22Rv1 (cell line): ENCODE measurements around the gene CADM1.

Experiments
- ZFX ChIP-seq: fragments of 450-650 bp; IDR thresholded peaks from 2 replicates; pipeline ENCODE4 v1.6.1; 2017; ENCODE audit warnings: antibody characterized with exemption, borderline replicate concordance
- TF ChIP-seq, protein P1 (sequence below): fragments of 450-650 bp; IDR thresholded peaks from 2 replicates; pipeline ENCODE4 v1.5.1; 2017; ENCODE audit warnings: mild to moderate bottlenecking

GRCh38 chr11:115303929-115304531 is 200.2 kb downstream of the CADM1 start:
- TF ChIP-seq, protein P1, sequence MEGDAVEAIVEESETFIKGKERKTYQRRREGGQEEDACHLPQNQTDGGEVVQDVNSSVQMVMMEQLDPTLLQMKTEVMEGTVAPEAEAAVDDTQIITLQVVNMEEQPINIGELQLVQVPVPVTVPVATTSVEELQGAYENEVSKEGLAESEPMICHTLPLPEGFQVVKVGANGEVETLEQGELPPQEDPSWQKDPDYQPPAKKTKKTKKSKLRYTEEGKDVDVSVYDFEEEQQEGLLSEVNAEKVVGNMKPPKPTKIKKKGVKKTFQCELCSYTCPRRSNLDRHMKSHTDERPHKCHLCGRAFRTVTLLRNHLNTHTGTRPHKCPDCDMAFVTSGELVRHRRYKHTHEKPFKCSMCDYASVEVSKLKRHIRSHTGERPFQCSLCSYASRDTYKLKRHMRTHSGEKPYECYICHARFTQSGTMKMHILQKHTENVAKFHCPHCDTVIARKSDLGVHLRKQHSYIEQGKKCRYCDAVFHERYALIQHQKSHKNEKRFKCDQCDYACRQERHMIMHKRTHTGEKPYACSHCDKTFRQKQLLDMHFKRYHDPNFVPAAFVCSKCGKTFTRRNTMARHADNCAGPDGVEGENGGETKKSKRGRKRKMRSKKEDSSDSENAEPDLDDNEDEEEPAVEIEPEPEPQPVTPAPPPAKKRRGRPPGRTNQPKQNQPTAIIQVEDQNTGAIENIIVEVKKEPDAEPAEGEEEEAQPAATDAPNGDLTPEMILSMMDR, result no peak
- TF ChIP-seq ZFX, result no peak
